Measurements from ENCODE around the gene CYP39A1. TPM values are rescaled to one million over a fixed set of nuclear protein-coding genes. Genes with fewer than 3 reads are reported as not detected.

CYP39A1 gene
- total RNA-seq, 4 donors from 2014 or later: 1.6 to 10.2 (median 2.3) TPM; not detected in 1

DNA sequence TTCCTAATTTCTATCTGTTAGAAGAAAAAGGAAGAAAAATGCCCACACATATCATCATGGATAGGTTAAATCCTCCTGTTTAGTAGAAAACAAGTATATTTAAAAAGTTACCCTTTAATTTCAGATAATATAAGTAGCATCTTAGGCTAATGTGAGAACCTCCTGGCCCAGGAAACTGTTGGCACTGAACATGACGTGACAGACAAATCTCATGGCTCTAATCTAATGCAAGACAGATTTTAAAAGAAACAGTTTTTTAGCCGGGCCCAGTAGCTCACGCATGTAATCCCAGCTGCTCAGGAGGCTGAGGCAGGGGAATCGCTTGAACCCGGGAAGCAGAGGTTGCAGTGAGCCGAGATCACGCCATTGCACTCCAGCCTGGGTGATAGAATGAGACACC, 22.9 kb downstream of the CYP39A1 start:
- in situ Hi-C loops (cut with MboI; ENCODE audit: low pct_ligation_motif_present in 1 of 4, low pct_unique_long_range_greater_than_20kb in 1 of 4, low sequenced_read_pairs in 3 of 4) (loop anchor here (10.0 to 25.0 kb wide), 3 partner anchors 205 to 542 kb away; no protein-coding TSS in a partner anchor), intact Hi-C loops (cut with DNase I; ENCODE audit: low total_unique reads) (loop anchor here (10.0 kb wide), 1 partner anchor 405 kb away; no protein-coding TSS in a partner anchor)
- TF ChIP-seq EP300 (IDR thresholded peaks at IDR 0.05; ENCODE audit: low read depth): no peak
- TF ChIP-seq POLR2A (IDR thresholded peaks at IDR 0.05): no peak
- TF ChIP-seq, protein P1, sequence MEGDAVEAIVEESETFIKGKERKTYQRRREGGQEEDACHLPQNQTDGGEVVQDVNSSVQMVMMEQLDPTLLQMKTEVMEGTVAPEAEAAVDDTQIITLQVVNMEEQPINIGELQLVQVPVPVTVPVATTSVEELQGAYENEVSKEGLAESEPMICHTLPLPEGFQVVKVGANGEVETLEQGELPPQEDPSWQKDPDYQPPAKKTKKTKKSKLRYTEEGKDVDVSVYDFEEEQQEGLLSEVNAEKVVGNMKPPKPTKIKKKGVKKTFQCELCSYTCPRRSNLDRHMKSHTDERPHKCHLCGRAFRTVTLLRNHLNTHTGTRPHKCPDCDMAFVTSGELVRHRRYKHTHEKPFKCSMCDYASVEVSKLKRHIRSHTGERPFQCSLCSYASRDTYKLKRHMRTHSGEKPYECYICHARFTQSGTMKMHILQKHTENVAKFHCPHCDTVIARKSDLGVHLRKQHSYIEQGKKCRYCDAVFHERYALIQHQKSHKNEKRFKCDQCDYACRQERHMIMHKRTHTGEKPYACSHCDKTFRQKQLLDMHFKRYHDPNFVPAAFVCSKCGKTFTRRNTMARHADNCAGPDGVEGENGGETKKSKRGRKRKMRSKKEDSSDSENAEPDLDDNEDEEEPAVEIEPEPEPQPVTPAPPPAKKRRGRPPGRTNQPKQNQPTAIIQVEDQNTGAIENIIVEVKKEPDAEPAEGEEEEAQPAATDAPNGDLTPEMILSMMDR (IDR thresholded peaks at IDR 0.05): no peak
- no peak for TF ChIP-seq POLR2AphosphoS5 (IDR thresholded peaks at IDR 0.05)
- H3K9me3 ChIP-seq: no peaks in the 10 kb centered on the region
- DNase-seq: no peak
- H3K36me3 ChIP-seq: no peaks in the 10 kb centered on the region
- H3K4me3 ChIP-seq: no peak overlapping the region
- no peak overlapping the region for H3K27ac ChIP-seq
- H3K4me1 ChIP-seq: peaks cover 0 to 6% (median 2%) of the 10 kb centered on the region in 4 donors
- no peaks in the 10 kb centered on the region for H3K27me3 ChIP-seq
- WGBS, 2 donors (ENCODE audit: low coverage in 1 of 2): 80 to 87% methylated on average over 1 to 7 of the region's 7 CpGs

DNA sequence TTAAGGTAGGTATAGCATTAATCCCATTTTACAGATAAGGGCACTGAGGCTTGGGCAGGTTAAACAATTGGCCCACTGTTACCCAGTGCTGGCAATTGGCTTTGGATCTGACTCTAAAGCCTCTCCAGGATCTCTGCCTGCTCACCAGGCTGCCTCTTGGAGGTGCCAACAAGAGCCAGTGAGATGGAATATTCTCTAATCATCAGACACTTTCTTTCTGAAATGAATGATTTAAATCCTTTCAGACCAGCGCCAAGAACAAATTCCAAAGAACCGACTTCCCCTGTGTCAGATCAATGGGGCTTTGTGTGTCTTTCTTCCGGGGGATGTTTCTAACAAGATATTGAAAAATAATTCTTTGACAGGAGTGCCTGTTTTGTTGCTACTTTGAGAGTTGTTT, 23.6 kb downstream of the CYP39A1 start:
- Histone ChIP-seq H3K36me3 (no peaks in the 10 kb centered on the region), H3K27ac (no peak overlapping the region), H3K27me3 (no peaks in the 10 kb centered on the region), H3K9me3 (no peaks in the 10 kb centered on the region), H3K4me1 (peaks cover 0 to 6% (median 2%) of the 10 kb centered on the region in 4 donors), H3K4me3 (no peak overlapping the region)
- TF ChIP-seq EP300 (IDR thresholded peaks at IDR 0.05; ENCODE audit: low read depth) (no peak), POLR2A (IDR thresholded peaks at IDR 0.05) (no peak), POLR2AphosphoS5 (IDR thresholded peaks at IDR 0.05) (no peak)
- TF ChIP-seq, protein P1 (IDR thresholded peaks at IDR 0.05): no peak
- intact Hi-C loops (cut with DNase I; ENCODE audit: low total_unique reads) (loop anchor here (10.0 kb wide), 1 partner anchor 404 kb away; no protein-coding TSS in a partner anchor), in situ Hi-C loops (cut with MboI; ENCODE audit: low pct_ligation_motif_present in 1 of 4, low pct_unique_long_range_greater_than_20kb in 1 of 4, low sequenced_read_pairs in 3 of 4) (loop anchor here (10.0 to 25.0 kb wide), 3 partner anchors 204 to 542 kb away; no protein-coding TSS in a partner anchor)
- WGBS, 2 donors (ENCODE audit: low coverage in 1 of 2): 78 to 89% methylated on average over 3 of the region's 3 CpGs
- no peak for DNase-seq

DNA sequence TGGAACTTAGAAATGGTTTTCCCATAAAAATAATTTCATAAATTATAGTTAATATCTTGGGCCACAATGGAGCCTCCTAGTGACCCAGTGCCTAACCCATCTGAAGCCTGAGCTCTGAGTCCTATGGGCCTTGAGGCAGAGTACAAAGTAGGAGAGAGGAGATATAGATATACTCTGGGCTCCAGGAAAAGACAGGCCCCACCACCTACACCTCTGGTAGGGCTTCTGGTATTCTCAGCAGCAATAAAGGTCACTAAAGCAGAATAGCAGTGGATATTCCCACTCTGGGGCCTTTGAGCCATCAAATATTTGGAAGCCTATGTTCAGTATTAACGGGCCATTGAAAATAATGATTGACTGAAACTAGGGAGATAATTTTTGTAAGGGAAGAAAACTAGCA, 24.1 kb downstream of the CYP39A1 start:
- in situ Hi-C loops (cut with MboI; ENCODE audit: low pct_ligation_motif_present in 1 of 4, low pct_unique_long_range_greater_than_20kb in 1 of 4, low sequenced_read_pairs in 3 of 4) (loop anchor here (10.0 to 25.0 kb wide), 3 partner anchors 204 to 541 kb away; no protein-coding TSS in a partner anchor), intact Hi-C loops (cut with DNase I; ENCODE audit: low total_unique reads) (loop anchor here (10.0 kb wide), 1 partner anchor 404 kb away; no protein-coding TSS in a partner anchor)
- Histone ChIP-seq H3K4me3 (no peak overlapping the region), H3K27ac (no peak overlapping the region), H3K36me3 (no peaks in the 10 kb centered on the region), H3K4me1 (peaks cover 0 to 6% (median 2%) of the 10 kb centered on the region in 4 donors), H3K27me3 (no peaks in the 10 kb centered on the region), H3K9me3 (no peaks in the 10 kb centered on the region)
- TF ChIP-seq, protein P1 (IDR thresholded peaks at IDR 0.05): no peak
- TF ChIP-seq POLR2AphosphoS5 (IDR thresholded peaks at IDR 0.05) (no peak), EP300 (IDR thresholded peaks at IDR 0.05; ENCODE audit: low read depth) (no peak), POLR2A (IDR thresholded peaks at IDR 0.05) (no peak)
- 88% methylated on average over 1 of the region's 1 CpG; no CpG with 5 or more reads in 1 of the 2 donors for WGBS, 2 donors (ENCODE audit: low coverage in 1 of 2)
- DNase-seq: no peak

DNA sequence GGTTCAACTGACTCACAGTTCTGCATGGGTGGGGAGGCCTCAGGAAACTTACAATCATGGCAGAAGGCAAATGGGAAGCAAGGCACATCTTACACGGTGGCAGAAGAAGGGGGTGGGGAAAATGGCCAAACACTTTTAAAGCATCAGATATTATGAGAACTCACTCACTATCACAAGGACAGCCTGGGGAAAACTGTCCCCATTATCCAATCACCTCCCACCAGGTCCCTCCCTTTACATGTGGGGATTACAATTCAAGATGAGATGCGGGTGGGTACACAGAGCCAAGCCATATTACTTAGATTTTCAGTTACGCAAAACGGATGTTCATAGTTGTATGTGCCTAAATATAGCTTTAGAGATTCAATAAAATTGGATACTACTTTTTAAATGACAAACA, 25.6 kb downstream of the CYP39A1 start:
- Histone ChIP-seq H3K9me3 (no peaks in the 10 kb centered on the region), H3K4me3 (no peak overlapping the region), H3K4me1 (peaks cover 0 to 6% (median 2%) of the 10 kb centered on the region in 4 donors), H3K27ac (no peak overlapping the region), H3K27me3 (no peaks in the 10 kb centered on the region), H3K36me3 (no peaks in the 10 kb centered on the region)
- no peak for DNase-seq
- in situ Hi-C loops (cut with MboI; ENCODE audit: low pct_ligation_motif_present in 1 of 4, low pct_unique_long_range_greater_than_20kb in 1 of 4, low sequenced_read_pairs in 3 of 4): loop anchor here (10.0 to 25.0 kb wide), 3 partner anchors 202 to 540 kb away; no protein-coding TSS in a partner anchor
- WGBS, 2 donors (ENCODE audit: low coverage in 1 of 2): 79 to 83% methylated on average over 4 of the region's 4 CpGs
- intact Hi-C loops (cut with DNase I; ENCODE audit: low total_unique reads): loop anchor here (10.0 kb wide), 1 partner anchor 402 kb away; no protein-coding TSS in a partner anchor
- TF ChIP-seq POLR2AphosphoS5 (IDR thresholded peaks at IDR 0.05) (no peak), POLR2A (IDR thresholded peaks at IDR 0.05) (no peak), EP300 (IDR thresholded peaks at IDR 0.05; ENCODE audit: low read depth) (no peak)
- TF ChIP-seq, protein P1 (IDR thresholded peaks at IDR 0.05): no peak

All from transverse colon (tissue), 4 donors.